ENCODE data around the gene KANTR.
"Not testable (repeated sequence)": the region's sequence is repeated elsewhere in the genome, so short reads cannot be mapped to it uniquely, and the experiment has no call there.

Gene KANTR

GRCh38 chrX:53133400-53133799 is 39.5 kb downstream of the KANTR start:
- no peak for DNase-seq

- DNase-seq, result no peak
Measured at GRCh38 chrX:53135581-53135980, 41.6 kb downstream of the KANTR start.

GRCh38 chrX:53153581-53153980 is 59.6 kb downstream of the KANTR start:
- no peak for DNase-seq

- DNase-seq, result no peak
Measured at GRCh38 chrX:53155512-53156206, 61.7 kb downstream of the KANTR start.

GRCh38 chrX:53156207-53156596 is 62.3 kb downstream of the KANTR start:
- no peak for DNase-seq

GRCh38 chrX:53159184-53159583 is 65.2 kb downstream of the KANTR start:
- no peak for DNase-seq

- no peak for DNase-seq
Measured at GRCh38 chrX:53160297-53160983, 66.5 kb downstream of the KANTR start.

GRCh38 chrX:53163436-53163835 is 69.5 kb downstream of the KANTR start:
- no peak for DNase-seq

GRCh38 chrX:53164566-53164965 is 70.6 kb downstream of the KANTR start:
- not testable (repeated sequence) for DNase-seq

- no peak for DNase-seq
Measured at GRCh38 chrX:53166103-53166502, 72.2 kb downstream of the KANTR start.

- no peak for DNase-seq
Measured at GRCh38 chrX:53171356-53171755, 77.4 kb downstream of the KANTR start.

Data from activated CD4-positive, alpha-beta T cell treated with anti-CD3 and anti-CD28 coated beads for 4 hours (primary cell).